HepG2 (cell line): Measurements from ENCODE around the gene ALB. TPM values are rescaled to one million over a fixed set of nuclear protein-coding genes. Genes with fewer than 3 reads are reported as not detected.

Experiments used
- EHMT2 ChIP-seq: fragments of 200-600 bp; sonication (generic); IDR thresholded peaks from 2 replicates; pipeline ENCODE4 v1.7.0; 2017; ENCODE audit warnings: antibody characterized with exemption, low read depth, low read length, borderline replicate concordance
- FLYWCH1 ChIP-seq: sonication (generic); formaldehyde crosslinking; IDR thresholded peaks from 2 replicates; pipeline ENCODE4 v1.8.1; 2023; ENCODE audit warnings: mild to moderate bottlenecking, missing genetic modification reagents
- GTF2F1 ChIP-seq: fragments of 150-350 bp; IDR thresholded peaks from 2 replicates; pipeline ENCODE4 v1.6.1; 2014; ENCODE audit warnings: low read length
- MLLT10 ChIP-seq: sonication (generic); formaldehyde crosslinking; IDR thresholded peaks from 2 replicates; pipeline ENCODE4 v1.4.0; 2020; ENCODE audit warnings: missing genetic modification reagents
- NFATC3 ChIP-seq: sonication (generic); formaldehyde crosslinking; IDR thresholded peaks from 2 replicates; pipeline ENCODE4 v1.5.1; 2020; ENCODE audit warnings: mild to moderate bottlenecking, missing genetic modification reagents
- NFYC ChIP-seq: IDR thresholded peaks from 2 replicates; pipeline ENCODE4 v1.6.1; 2016; ENCODE audit warnings: missing genetic modification reagents, missing compliant biosample characterization
- ONECUT2 ChIP-seq: sonication (generic); formaldehyde crosslinking; IDR thresholded peaks from 2 replicates; pipeline ENCODE4 v1.4.0; 2020; ENCODE audit warnings: missing genetic modification reagents
- PHF8 ChIP-seq: sonication (generic); formaldehyde crosslinking; IDR thresholded peaks from 2 replicates; pipeline ENCODE4 v1.5.0; 2020; ENCODE audit warnings: missing genetic modification reagents
- POLR2A ChIP-seq, 2 experiments: IDR thresholded peaks; 2 replicates each; pipeline ENCODE4 v1.6.1; 2011; ENCODE audit warnings: low read depth in 2 of 2, low read length in 2 of 2, mild to moderate bottlenecking in 1 of 2, moderate library complexity in 1 of 2; ENCODE audit not compliant: insufficient read depth in 1 of 2
- SIX1 ChIP-seq: sonication (generic); formaldehyde crosslinking; IDR thresholded peaks from 2 replicates; pipeline ENCODE4 v1.4.0; 2020; ENCODE audit warnings: missing genetic modification reagents, borderline replicate concordance
- U2AF1 ChIP-seq: fragments of 200-400 bp; formaldehyde crosslinking; optimal IDR thresholded peaks from 2 replicates; pipeline ENCODE3; 2017; ENCODE audit warnings: mild to moderate bottlenecking, low read depth, low read length
- ZFP37 ChIP-seq: sonication (generic); formaldehyde crosslinking; IDR thresholded peaks from 2 replicates; pipeline ENCODE4 v1.4.0; 2020; ENCODE audit warnings: missing genetic modification reagents, borderline replicate concordance
- ZNF367 ChIP-seq: sonication (generic); formaldehyde crosslinking; IDR thresholded peaks from 2 replicates; pipeline ENCODE4 v1.4.0; 2020; ENCODE audit warnings: missing genetic modification reagents, borderline replicate concordance
- ZNF607 ChIP-seq: sonication (generic); formaldehyde crosslinking; IDR thresholded peaks from 2 replicates; pipeline ENCODE4 v1.5.1; 2020; ENCODE audit warnings: missing genetic modification reagents, mild to moderate bottlenecking, borderline replicate concordance
- ZNF883 ChIP-seq: sonication (generic); formaldehyde crosslinking; IDR thresholded peaks from 2 replicates; pipeline ENCODE4 v1.5.1; 2020; ENCODE audit warnings: mild to moderate bottlenecking, missing genetic modification reagents; ENCODE audit errors: not compliant biosample characterization
- polyA plus RNA-seq, 8 experiments: library from polyadenylated mRNA; depleted of rRNA in 3 of 8; stranded (reverse) in 7 of 8; unstranded in 1 of 8; fragments of >200 nt; fragmentation: Illumina TruSeq in 4 of 8; extraction: Trizol in 4 of 8; gene quantifications; 2 replicates each; pipeline versions ENCODE4 v1.2.1 to v1.2.3, GENCODE V29; 2011 to 2016; ENCODE audit warnings: low read depth in 4 of 8, missing spikeins in 1 of 8, mixed read lengths in 1 of 8; ENCODE audit not compliant: insufficient read depth in 1 of 8
- total RNA-seq, 5 experiments: library from RNA; depleted of rRNA; stranded (reverse); fragments of >200 nt; fragmentation: Illumina TruSeq; extraction: Trizol; gene quantifications; 2 replicates each; pipeline ENCODE4 v1.2.3, GENCODE V29; 2016; ENCODE audit warnings: low read depth in 1 of 5
- TF ChIP-seq, protein P1 (sequence below), 2 experiments: sonication (generic) in 1 of 2; formaldehyde crosslinking in 1 of 2; IDR thresholded peaks; 2 replicates each; pipeline versions ENCODE4 v1.4.0 to v1.6.1; 2018 to 2020; ENCODE audit warnings: missing genetic modification reagents in 2 of 2, borderline replicate concordance in 1 of 2, low read depth in 1 of 2, mild to moderate bottlenecking in 1 of 2, missing biosample characterization in 1 of 2
- TF ChIP-seq, protein P2 (sequence below): sonication (generic); formaldehyde crosslinking; IDR thresholded peaks from 2 replicates; pipeline ENCODE4 v1.8.1; 2023; ENCODE audit warnings: mild to moderate bottlenecking, inconsistent platforms, moderate library complexity, missing genetic modification reagents, borderline replicate concordance
- TF ChIP-seq, protein P3 (sequence below): sonication (generic); formaldehyde crosslinking; IDR thresholded peaks from 2 replicates; pipeline ENCODE4 v1.5.1; 2020; ENCODE audit warnings: missing genetic modification reagents, mild to moderate bottlenecking, borderline replicate concordance
- TF ChIP-seq, protein P4 (sequence below): sonication (generic); formaldehyde crosslinking; IDR thresholded peaks from 2 replicates; pipeline ENCODE4 v1.5.0; 2020; ENCODE audit warnings: mild to moderate bottlenecking, missing genetic modification reagents
- TF ChIP-seq, protein P5 (sequence below): sonication (generic); formaldehyde crosslinking; IDR thresholded peaks from 2 replicates; pipeline ENCODE4 v1.8.0; 2022; ENCODE audit warnings: mild to moderate bottlenecking, missing genetic modification reagents; ENCODE audit not compliant: insufficient replicate concordance

The ALB gene
- total and polyA plus RNA-seq, 2 of the 13 experiments (the other 11 are each of a cell fraction or from before 2014, with no cell fraction given) = 22,259 to 22,625 TPM

DNA sequence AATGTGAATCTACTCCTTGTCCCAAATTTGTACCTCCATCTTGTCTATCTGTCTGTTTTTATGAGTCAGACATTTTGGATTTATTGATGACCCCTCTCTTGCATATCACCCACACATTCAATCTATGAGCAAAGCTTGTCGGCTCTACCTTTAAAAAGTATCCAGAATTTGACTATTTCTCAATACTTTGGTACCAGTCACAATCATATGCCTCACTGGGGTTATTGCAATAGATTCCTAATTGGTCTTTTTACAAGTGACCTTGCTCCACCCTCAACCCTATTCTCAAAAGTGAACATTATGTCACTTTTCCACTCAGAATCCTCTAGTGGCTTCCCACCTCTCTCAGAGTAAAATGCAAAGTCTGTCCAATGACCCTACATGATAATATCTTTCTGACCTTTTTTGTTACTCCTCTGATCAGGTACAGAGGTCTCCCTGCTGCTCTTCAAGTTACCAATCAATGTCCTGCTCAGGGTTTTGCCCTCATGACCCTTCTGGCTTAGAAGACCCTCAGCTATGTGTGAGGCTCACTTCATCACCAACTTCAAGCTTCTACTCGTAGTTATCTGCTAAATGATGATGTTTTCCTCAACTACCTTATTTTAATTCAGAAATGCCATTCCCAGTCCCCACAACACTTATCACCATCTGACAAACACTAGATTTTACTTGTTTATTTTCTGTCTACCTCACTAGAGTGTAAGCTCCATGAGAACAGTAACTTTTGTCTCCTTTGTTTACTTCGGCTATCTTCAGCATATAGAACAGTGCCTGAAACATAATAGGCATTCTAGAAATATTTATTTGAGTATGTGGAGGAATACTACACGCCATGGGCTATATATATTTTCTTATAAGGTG, 54.3 kb downstream of the ALB start (continued):
- TF ChIP-seq NFATC3 (CRISPR knock-in tag) (no peak), SIX1 (CRISPR knock-in tag) (no peak), PHF8 (CRISPR knock-in tag) (0 out of 2 replicates have a peak, but pooled peaks have one; percentile 6), ONECUT2 (no peak; the same call in 1 of the 2 replicates), ZNF607 (CRISPR knock-in tag) (no peak), FLYWCH1 (peak; percentile 79; the same call in 1 of the 2 replicates), MLLT10 (CRISPR knock-in tag) (no peak), ZNF367 (CRISPR knock-in tag) (no peak), EHMT2 (no peak), ZNF883 (CRISPR knock-in tag) (no peak), NFYC (no peak), U2AF1 (no peak), ZFP37 (CRISPR knock-in tag) (no peak), GTF2F1 (no peak), POLR2A (IDR thresholded peaks at IDR 0.05; ENCODE audit: insufficient read depth in 1 of 2, low read depth in 2 of 2, low read length in 2 of 2) (peak; percentile 10 to 70; a peak in 2 of 4 replicates)
- TF ChIP-seq, protein P1, sequence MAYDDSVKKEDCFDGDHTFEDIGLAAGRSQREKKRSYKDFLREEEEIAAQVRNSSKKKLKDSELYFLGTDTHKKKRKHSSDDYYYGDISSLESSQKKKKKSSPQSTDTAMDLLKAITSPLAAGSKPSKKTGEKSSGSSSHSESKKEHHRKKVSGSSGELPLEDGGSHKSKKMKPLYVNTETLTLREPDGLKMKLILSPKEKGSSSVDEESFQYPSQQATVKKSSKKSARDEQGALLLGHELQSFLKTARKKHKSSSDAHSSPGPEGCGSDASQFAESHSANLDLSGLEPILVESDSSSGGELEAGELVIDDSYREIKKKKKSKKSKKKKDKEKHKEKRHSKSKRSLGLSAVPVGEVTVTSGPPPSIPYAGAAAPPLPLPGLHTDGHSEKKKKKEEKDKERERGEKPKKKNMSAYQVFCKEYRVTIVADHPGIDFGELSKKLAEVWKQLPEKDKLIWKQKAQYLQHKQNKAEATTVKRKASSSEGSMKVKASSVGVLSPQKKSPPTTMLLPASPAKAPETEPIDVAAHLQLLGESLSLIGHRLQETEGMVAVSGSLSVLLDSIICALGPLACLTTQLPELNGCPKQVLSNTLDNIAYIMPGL (CRISPR knock-in tag; IDR thresholded peaks at IDR 0.05; ENCODE audit: borderline replicate concordance in 1 of 2, low read depth in 1 of 2) = 0 out of 4 replicates have a peak, but pooled peaks of 1 of the 2 experiments have one; percentile 9
- TF ChIP-seq, protein P2, sequence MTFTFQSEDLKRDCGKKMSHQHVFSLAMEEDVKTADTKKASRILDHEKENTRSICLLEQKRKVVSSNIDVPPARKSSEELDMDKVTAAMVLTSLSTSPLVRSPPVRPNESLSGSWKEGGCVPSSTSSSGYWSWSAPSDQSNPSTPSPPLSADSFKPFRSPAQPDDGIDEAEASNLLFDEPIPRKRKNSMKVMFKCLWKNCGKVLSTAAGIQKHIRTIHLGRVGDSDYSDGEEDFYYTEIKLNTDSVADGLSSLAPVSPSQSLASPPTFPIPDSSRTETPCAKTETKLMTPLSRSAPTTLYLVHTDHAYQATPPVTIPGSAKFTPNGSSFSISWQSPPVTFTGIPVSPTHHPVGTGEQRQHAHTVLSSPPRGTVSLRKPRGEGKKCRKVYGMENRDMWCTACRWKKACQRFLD (CRISPR knock-in tag) = no peak
- TF ChIP-seq, protein P3, sequence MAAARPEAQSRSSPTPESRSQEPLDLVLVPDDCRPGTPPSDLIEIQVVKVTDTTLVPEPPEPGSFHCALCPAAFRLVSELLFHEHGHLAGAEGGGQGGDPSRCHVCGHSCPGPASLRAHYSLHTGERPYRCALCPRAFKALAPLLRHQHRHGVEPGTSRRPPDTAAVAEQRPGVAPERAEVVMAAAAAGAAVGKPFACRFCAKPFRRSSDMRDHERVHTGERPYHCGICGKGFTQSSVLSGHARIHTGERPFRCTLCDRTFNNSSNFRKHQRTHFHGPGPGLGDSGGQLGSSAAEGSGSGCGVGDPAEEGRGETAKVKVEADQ = no peak
- TF ChIP-seq, protein P4, sequence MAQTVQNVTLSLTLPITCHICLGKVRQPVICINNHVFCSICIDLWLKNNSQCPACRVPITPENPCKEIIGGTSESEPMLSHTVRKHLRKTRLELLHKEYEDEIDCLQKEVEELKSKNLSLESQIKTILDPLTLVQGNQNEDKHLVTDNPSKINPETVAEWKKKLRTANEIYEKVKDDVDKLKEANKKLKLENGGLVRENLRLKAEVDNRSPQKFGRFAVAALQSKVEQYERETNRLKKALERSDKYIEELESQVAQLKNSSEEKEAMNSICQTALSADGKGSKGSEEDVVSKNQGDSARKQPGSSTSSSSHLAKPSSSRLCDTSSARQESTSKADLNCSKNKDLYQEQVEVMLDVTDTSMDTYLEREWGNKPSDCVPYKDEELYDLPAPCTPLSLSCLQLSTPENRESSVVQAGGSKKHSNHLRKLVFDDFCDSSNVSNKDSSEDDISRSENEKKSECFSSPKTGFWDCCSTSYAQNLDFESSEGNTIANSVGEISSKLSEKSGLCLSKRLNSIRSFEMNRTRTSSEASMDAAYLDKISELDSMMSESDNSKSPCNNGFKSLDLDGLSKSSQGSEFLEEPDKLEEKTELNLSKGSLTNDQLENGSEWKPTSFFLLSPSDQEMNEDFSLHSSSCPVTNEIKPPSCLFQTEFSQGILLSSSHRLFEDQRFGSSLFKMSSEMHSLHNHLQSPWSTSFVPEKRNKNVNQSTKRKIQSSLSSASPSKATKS (CRISPR knock-in tag) = no peak; the same call in 1 of the 2 replicates
- TF ChIP-seq, protein P5, sequence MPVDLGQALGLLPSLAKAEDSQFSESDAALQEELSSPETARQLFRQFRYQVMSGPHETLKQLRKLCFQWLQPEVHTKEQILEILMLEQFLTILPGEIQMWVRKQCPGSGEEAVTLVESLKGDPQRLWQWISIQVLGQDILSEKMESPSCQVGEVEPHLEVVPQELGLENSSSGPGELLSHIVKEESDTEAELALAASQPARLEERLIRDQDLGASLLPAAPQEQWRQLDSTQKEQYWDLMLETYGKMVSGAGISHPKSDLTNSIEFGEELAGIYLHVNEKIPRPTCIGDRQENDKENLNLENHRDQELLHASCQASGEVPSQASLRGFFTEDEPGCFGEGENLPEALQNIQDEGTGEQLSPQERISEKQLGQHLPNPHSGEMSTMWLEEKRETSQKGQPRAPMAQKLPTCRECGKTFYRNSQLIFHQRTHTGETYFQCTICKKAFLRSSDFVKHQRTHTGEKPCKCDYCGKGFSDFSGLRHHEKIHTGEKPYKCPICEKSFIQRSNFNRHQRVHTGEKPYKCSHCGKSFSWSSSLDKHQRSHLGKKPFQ (CRISPR knock-in tag) = no peak
